Measurements from ENCODE around the gene SV2B.

GRCh38 chr15:91135201-91136130 lies 35.4 kb downstream of the SV2B start:
- TF ChIP-seq CTCF (IDR thresholded peaks at IDR 0.05) (no peak), ZFX (IDR thresholded peaks at IDR 0.05; ENCODE audit: borderline replicate concordance) (no peak)

Measured in 22Rv1 (cell line).